OCI-M1 (cell line): Measurements from ENCODE around the gene RNASE7.
A peak's percentile ranks its signal among the peaks of the same experiment; 100 is the strongest.
"Not testable (repeated sequence)": the region's sequence is repeated elsewhere in the genome, so short reads cannot be mapped to it uniquely, and the experiment has no call there.

Source experiments
- DNase-seq: peaks from one replicate; lab custom pipeline; 2025; lab: John Stamatoyannopoulos, UW

Gene RNASE7

DNA sequence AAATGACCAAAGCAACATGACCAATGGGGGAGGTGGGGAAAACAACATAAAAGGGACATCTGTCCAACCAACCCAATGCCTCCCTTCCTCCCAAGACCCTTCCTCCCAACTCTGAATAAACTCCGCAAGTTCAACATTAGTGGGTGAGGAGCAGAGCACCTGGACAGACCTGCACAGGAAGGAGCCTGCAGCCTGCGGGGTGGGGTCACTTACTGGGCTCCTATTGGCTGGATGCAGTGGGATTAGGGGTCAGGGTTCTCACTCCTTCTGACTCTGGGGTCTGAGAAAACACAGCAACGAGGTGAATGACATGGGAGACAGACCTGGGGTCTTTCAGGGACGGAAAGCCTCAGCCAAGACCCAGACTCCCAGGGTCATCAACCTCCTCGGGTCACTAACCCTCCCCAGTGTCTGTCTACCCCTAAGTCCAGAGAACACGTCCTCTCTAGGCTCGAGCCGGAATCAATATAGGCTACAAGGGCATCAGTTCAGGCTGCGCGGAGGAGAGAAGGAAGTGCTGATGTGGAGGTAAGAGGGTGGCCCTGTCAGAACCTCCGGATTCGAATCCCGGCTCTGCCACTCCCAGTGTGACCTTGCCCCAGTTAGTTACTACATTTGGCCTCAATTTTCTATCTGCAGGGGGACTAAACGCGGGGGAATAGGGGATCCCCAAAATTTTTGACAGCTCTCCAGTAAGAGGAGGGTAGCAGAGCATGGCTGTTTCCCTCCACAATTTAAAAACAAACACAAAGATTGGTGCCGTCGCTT, 18.2 kb upstream of the RNASE7 start:
- DNase-seq: no peak

DNA sequence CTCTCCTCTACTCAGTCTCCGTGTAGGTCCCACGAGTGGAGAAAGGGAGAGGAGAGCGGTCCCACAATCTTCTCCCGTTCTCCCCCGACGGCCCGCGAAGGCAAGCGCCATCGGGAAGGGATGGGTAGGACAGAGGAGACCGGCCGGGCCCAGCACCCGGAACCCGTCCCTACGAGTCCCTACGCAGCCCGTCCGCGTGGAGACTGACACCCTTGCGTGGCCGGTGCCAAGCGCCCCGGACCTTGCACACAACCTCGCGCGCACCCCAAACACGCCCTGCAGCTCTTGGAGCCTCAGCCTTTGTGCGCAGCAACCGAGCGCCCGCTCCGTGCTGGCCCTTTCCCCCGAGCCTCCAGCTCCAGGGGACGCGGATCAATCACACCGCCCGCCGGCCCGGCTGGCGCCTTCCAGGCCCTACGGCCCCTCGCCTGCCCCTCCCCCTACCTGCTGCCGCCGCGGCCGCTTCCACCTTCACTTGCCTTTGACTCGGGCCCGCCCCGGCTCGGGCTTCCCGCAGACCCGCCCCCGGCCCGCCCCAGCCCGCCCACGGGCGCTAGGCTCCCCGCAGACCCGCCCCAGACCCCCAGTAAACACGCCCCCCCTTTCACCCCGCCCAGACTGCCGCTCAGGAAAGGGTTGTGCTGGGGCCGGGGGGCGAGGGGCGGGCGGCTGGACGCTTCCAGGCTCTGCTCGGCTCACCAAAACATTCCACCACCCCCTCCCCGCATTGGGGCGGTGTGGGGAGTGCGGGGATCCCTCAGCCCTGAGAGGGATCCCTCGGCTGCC, 17.4 kb upstream of the RNASE7 start, which contains the start of gene NDRG2:
NDRG2 (minus strand) TSS at position 477 of the 786 bp plus-strand sequence. CDS start 1,746 bp downstream, outside the sequence.
- peak; percentile 66 for DNase-seq

DNA sequence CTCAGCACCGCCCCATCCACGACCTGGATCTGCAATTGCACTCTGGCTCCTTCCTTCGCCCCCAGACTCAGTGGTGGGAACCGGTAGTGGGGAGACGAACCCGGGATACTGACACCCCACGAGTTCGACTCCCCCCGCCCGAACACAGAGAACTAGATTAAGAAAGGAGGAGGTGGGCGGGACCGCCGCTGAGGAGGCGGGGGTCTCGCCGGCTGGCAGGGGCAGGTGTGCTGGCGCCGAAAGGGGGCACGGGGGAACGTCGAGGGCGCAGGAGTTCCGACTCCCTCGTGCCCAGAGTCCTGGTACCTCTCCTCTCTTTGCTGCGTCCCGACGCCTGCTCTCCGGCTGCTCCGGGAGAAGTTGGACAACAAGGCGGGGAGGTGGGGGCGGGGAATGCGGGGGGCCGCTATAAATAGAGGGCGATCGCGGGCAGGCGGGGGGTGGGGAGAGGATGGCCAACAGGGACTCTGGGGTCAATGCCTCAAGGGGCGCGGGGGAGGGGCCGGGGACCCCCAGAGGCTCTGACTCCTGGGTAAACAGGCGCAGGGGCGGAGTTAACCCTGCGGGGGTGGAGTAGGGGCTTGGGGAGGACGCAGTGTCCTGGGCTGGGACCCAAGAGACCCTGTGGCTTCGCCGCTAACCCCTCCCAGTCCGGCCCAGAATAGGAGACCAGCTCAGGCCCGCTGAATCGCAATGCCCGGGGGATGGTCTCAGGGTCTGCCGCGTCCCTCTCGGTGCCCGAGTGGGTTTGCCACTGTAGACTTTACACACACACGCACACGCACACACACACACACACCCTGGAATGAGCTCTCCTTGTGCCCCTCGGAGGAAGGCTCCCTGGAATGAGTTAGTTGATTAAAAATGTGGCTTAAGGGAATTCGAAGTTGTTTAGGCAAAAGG, 16.5 kb upstream of the RNASE7 start:
- no peak for DNase-seq

DNA sequence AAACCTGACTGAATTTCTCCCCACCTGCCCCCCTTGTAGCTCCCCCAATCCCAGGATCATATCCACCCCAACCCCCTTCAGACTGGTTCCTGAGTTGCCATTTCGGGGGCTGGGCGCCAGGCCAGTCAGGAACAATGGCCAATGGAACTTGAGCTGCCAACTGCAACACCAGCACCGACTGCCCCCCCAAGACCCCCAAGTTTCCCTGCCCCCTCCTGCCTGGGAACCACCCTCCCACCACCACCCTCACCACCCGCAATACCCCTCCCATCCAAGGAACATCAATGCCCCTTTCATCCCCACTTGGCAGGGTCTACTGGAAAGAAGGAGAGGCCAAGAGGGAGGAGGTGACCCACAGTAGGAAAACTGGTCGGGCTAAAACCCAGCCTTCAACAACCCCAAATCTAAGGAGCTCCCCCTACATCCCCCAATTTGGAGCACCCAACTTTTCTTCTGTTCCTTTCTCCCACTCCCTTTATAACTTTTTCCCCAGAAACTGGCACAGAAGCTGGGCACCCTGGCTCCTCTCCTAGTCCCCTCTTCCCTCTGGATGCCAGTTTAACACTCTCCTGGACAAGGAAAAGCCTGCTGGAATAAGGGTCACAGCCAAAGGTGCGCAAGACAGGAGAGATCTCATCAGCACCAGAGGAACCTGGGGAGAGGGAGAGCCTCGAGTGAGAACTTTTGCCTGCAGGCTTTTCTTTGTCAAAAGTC, 15.7 kb upstream of the RNASE7 start:
- DNase-seq: no peak

DNA sequence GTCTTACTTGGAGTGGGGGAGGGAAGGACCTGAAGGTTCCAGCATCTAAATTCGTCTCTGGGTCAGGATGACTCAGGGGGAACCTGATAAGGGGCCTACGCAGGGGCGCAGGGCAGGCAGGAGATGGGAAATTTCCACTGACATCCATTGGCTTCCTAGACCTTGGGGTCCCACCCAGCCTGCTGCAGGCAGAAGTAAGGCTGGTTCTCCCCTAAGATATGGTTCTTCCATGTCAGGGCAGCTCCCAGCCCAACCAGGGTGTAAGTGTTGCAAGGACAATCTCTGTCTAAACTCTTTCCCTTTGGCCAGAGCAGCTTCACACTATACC, 15.2 kb upstream of the RNASE7 start:
- peak; percentile 34 for DNase-seq

DNA sequence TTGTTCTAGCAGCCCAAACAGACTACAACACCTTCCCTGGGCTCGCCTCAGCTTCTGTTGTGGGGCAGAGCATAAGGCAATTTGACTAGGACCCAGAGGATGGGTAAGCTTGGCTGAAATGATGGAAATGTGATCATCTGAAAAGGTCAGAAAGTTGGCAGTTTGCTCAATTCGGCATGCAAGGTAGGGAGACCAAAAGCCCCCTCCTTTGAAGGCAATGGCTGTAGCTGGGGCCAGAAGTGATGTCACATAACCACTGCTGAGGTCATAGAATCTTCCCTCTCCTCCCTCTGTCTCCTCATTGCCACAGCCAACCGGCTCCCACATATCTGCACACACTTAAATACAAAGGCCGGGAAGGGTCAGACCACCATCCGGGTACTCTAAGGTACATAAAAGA, 12.2 kb upstream of the RNASE7 start, which contains the start of gene TPPP2:
TPPP2 (plus strand) TSS at position 301 of the 400 bp plus-strand sequence. CDS start 365 bp downstream, outside the sequence.
- DNase-seq: no peak

DNA sequence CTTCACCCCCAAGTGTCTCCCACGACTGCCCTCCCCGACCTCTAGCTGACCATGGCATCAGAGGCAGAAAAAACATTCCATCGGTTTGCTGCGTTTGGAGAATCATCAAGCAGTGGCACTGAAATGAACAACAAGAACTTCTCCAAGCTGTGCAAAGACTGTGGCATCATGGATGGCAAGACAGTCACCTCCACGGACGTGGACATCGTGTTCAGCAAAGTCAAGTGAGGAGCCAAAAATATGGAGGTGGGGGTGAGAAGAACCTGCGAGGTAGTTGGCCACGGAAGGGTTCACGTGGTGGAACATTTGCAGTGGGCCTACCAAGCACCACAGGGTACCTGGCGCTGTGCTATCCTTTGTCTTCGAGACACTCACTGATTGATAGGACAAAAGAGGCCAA, 11.6 kb upstream of the RNASE7 start:
- no peak for DNase-seq

DNA sequence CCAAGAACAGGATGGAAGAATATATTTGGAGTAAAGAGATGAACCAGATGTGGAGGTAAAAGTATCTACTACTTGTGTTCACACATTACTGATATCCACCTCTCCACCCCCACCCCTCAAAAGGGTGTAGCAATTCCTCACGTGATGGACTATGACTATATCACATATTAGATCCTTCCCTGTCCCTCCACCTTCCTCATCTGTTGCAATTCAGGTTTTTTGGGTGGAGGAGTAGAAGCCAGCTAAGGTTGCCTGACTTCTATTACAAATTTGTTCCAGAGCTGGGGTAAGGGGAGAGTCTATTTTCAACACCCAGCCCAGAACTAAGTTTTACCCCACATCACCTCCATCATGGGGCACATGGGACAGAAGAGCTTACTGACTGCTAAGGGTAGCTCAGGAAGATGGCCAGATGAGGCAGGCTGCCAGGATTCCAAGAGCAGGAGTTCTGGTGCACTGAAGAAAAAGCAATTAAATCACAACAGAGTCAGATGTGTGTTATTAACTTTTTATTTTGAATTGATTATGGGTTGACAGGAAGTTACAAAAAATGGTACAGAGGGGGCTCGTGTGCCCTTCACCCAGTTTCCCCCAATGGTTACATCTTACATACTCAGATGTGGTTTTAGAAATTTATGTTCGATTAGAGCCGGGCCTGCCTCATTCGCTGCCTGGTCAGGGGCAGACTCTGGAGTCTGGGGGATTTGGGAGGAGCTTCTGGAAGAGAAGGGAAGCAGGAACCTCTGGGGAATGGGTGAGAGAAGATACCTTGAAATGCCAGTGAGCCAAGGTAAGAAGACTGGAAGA, 9.6 kb upstream of the RNASE7 start:
- no peak for DNase-seq

DNA sequence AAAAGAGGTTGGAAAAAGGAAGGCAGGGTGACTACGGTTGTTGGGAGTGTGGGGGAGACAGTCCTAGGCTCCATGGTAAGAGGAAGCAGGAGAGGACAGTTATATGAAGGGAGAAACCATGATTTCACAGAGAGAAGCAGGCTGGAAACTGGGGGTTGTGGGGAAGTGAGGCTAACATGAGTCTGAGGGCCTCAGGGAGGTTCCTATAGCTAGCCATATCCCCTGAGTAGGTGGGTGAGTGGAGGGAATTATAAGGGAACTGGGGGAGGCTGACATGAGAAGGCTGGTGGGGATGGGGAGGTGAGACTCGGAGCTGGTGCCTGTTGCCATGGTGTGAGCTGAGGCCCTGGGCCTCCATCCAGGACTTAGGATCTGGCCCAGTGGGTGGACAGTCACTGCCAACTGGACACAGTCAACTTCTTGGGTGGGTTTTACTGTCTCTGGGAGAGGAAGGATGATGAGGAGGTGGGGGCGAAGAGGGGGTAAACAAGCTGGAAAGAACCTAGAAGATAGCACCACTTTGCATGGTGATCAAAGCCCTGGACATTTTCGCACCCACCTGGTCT, 8.9 kb upstream of the RNASE7 start:
- no peak for DNase-seq

DNA sequence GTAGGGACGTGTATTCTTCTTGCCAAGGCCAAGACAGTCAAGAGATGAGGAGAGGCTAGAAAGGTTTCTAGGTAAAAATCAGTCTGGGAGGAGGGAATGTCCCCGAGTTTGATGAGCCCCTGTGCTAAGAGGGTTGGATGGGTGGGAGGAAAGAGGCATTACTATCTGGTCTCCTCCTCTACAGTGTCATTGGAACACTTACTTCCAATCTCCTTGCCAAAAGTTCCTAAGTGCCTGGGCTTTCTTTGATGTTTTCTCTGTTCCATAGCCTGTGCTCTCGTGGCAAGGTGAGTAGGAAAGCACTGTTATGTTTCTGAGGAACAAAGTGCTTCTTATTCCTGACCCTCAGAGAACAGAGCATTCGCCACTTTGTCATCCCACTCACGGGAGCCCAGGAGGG, 7.5 kb upstream of the RNASE7 start, which contains the start of gene RNASE13:
RNASE13 (minus strand) TSS at position 101 of the 400 bp plus-strand sequence. CDS start 519 bp downstream, outside the sequence.
- DNase-seq: no peak

DNA sequence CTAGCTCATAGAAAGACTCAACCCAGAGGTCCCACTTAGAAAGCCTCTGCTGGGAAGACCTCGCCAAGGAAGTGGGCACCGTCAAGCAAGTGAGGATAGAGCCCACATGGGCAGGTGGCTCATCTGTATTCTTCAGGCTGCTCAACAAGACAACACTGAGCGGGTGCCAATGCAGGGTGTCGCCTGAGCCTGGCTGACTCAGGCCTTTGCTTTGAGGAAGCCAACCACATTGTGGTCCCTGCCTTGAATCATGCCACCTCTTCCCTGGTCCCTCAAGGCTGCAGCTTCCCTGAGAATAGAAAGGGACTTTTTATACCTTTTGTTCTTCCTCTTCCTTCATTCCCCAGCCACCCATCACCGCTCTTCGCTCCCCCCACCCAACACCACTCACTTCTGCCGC, 5.4 kb upstream of the RNASE7 start:
- DNase-seq: no peak

DNA sequence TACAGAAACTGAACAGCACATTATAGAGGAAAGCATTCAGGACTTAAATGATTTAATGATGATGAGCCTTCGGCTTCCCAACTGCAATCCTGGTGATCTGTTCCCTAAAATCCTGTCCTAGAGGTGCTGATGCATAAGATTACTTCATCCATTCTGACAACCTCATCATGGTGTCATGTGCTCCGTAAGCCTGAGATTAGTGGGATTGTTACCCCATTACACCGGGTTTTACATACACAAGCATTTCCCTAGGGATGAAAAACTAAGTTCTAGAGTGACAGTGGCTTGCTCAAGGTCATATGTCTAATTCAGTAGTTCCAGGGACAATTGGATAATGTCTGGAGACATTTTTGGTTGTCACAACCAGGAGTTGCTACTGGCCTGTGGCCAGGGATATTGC, 5.0 kb upstream of the RNASE7 start:
- no peak for DNase-seq

DNA sequence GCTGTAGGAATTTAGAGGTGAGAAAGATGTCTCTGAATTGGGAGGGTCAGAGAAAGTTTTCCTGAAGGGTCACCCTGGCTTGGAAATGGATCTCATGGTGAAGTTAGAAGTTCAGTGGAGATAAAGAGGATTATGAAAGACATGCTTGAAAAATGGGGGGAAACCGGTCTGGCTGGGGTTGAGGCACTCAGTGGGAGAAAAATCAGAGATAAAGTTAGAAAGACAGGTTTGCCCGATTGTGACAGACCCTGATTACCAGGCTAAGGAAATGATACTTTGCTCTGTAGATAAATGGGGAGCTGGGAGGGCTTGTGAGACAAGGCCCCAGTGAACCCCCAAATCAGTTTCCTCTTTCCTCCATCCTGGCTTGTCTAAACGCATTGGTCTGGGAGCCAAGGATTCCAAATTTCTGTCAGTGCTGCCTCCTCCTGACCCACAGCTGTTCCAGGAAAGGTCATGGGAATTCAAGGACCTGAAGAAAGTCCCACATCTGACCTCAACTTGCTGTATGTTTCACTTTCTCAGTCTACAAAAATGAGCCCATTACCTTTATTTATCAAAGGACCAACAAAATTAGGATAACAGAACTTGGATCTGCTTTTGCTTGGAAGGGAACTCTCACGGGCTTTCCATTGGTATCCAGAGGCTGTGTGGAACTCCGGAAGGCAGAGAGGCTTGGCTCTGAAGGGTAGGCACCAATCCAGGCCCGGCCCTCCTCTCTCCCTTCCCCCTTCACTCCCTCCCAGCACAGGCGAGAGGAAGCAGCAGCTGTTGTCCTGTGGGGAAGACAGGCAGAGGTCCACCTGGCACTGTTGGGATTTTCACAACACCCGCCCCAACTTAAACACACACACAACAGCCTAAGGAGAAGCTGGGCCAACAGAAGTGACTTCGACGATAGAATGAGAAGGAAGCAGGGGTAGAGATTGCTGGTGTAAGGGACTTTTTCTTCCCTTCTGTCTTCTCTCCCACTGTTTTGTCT, 3.4 kb upstream of the RNASE7 start:
- no peak for DNase-seq

DNA sequence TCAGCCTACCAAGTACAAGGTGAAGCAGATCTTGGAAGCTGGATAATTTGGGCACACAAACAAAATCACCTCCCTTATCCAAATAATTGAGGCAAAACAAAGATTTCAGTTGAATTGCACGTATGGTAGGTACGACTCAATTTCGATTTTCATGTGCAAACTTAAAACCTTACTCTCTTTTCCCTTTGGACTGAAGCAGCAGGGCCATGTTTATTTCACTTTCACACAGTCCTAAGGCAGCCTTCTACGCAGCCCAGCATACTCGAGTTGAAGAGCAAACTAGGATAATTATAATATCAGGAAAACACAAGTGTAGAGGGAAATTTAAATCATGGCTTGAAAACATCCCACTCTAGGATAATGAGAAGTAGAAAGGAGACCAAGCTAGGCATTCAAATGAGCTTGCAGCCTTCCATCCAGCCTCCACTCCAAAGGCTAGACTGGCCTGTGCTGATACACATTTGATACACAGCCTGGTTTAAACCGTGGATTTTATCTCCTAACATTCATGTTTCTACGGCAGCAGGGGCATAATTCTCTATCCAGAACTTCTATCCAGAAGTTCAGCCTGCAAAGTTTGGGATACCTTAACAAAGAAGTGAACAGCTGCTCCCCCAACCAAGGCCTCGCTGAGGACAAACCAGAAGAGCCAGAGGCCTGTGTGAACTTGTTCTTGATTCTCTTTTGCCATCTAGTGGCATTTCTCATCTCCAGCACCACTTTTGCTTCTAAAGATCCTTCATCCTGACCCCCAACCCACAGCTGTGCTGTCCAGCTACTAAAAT, 2.4 kb upstream of the RNASE7 start:
- DNase-seq: peak; percentile 74

DNA sequence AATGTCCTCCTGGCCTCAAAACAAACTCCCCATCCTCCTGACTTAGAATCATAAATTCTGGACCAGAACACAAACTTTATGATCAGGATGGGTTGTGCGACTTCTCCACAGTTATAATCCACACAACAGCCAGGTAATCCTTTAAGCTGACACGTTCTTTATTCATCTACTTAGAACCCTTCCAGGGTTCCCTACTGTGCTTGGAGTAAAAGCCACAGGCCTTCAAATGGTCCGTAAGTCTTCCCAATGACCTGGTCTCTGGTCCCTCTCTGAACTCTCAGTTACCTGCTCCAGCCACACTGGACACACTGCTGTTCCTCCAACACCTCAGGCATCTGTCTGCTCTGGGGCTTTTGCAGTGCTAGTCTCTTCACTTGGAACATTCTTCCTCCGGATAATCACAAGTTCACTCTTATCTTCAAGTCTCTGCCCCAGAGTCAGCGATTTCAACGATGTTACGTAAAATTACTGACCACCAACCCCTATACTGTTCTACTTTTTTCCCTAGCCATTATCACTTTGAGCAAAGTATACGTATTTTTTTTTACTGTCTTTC, 1.7 kb upstream of the RNASE7 start:
- DNase-seq: no peak

DNA sequence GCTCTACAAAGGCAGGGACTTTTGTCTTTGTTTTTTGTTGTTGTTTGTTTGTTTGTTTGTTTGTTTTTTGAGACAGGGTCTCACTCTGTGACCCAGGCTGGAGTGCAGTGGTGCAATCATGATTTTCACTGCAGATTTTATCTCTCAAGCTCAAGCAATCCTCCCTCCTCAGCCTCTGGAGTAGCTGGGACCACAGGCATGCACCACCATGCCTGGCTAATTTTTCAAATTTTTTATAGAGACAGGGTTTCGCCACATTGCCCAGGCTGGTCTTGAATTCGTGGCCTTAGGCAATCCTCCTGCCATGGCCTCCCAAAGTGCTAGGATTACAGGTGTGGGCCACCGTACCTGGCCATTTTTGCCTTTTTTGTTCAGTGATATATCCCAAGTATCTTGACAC, 1.2 kb upstream of the RNASE7 start:
- DNase-seq: not testable (repeated sequence)

DNA sequence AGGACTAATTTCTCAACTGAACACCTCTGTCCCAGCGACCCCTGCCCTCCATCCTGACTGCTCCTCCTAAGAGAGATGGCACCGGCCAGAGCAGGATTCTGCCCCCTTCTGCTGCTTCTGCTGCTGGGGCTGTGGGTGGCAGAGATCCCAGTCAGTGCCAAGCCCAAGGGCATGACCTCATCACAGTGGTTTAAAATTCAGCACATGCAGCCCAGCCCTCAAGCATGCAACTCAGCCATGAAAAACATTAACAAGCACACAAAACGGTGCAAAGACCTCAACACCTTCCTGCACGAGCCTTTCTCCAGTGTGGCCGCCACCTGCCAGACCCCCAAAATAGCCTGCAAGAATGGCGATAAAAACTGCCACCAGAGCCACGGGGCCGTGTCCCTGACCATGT, 756 bp downstream of the RNASE7 start:
- no peak for DNase-seq

DNA sequence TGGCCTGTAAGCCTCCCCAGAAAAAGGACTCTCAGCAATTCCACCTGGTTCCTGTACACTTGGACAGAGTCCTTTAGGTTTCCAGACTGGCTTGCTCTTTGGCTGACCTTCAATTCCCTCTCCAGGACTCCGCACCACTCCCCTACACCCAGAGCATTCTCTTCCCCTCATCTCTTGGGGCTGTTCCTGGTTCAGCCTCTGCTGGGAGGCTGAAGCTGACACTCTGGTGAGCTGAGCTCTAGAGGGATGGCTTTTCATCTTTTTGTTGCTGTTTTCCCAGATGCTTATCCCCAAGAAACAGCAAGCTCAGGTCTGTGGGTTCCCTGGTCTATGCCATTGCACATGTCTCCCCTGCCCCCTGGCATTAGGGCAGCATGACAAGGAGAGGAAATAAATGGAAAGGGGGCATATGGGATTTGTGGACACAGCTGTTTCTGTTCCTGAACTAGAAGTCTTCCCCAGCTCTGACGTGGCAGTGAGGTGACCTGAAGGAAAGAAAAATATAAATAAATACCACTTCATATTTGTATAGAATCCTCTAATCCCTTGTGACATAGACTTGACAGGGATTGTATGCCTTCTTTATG, 1.3 kb downstream of the RNASE7 start:
- DNase-seq: no peak
